Stromal cell of bone marrow (primary cell): ENCODE measurements around the gene METTL15.
"Not testable (repeated sequence)": the region's sequence is repeated elsewhere in the genome, so short reads cannot be mapped to it uniquely, and the experiment has no call there.

Experiments
- DNase-seq: peaks from one replicate; pipeline ENCODE4 v3.0.0-alpha.2; 2012; ENCODE audit warnings: low read depth

The METTL15 gene

GRCh38 chr11:28222063-28222462 is 113.9 kb downstream of the METTL15 start:
- DNase-seq, result not testable (repeated sequence)

- DNase-seq, result no peak
Measured at GRCh38 chr11:28223577-28223976, 115.4 kb downstream of the METTL15 start.

- DNase-seq, result no peak
Measured at GRCh38 chr11:28223994-28224393, 115.8 kb downstream of the METTL15 start.

GRCh38 chr11:28227460-28227859 is 119.3 kb downstream of the METTL15 start:
- DNase-seq, result no peak

- DNase-seq, result peak; percentile 23
Measured at GRCh38 chr11:28228196-28228895, 120.2 kb downstream of the METTL15 start.

GRCh38 chr11:28231475-28231874 is 123.3 kb downstream of the METTL15 start:
- no peak for DNase-seq

- DNase-seq, result no peak
Measured at GRCh38 chr11:28232649-28233048, 124.5 kb downstream of the METTL15 start.

- DNase-seq, result no peak
Measured at GRCh38 chr11:28241760-28242159, 133.6 kb downstream of the METTL15 start.

- DNase-seq, result no peak
Measured at GRCh38 chr11:28242596-28242995, 134.4 kb downstream of the METTL15 start.

GRCh38 chr11:28243061-28243460 is 134.9 kb downstream of the METTL15 start:
- DNase-seq, result no peak

- DNase-seq, result no peak
Measured at GRCh38 chr11:28243581-28243980, 135.4 kb downstream of the METTL15 start.

GRCh38 chr11:28245131-28245530 is 136.9 kb downstream of the METTL15 start:
- no peak for DNase-seq

GRCh38 chr11:28250192-28250591 is 142.0 kb downstream of the METTL15 start:
- DNase-seq, result no peak

GRCh38 chr11:28251257-28251656 is 143.1 kb downstream of the METTL15 start:
- no peak for DNase-seq

- DNase-seq, result no peak
Measured at GRCh38 chr11:28257761-28258160, 149.6 kb downstream of the METTL15 start.

- no peak for DNase-seq
Measured at GRCh38 chr11:28259177-28259843, 151.1 kb downstream of the METTL15 start.

GRCh38 chr11:28268925-28269324 is 160.7 kb downstream of the METTL15 start:
- no peak for DNase-seq

- DNase-seq, result no peak
Measured at GRCh38 chr11:28269586-28269985, 161.4 kb downstream of the METTL15 start.

- not testable (repeated sequence) for DNase-seq
Measured at GRCh38 chr11:28272247-28272646, 164.1 kb downstream of the METTL15 start.

GRCh38 chr11:28274216-28274615 is 166.0 kb downstream of the METTL15 start:
- DNase-seq, result no peak

- DNase-seq, result no peak
Measured at GRCh38 chr11:28284196-28284595, 176.0 kb downstream of the METTL15 start.

- no peak for DNase-seq
Measured at GRCh38 chr11:28289444-28289843, 181.3 kb downstream of the METTL15 start.

GRCh38 chr11:28290995-28291394 is 182.8 kb downstream of the METTL15 start:
- DNase-seq, result not testable (repeated sequence)

GRCh38 chr11:28296426-28296825 is 188.2 kb downstream of the METTL15 start:
- DNase-seq, result no peak
